ENCODE measurements around the gene DDO. TPM values are rescaled to one million over a fixed set of nuclear protein-coding genes. Genes with fewer than 3 reads are reported as not detected.

Gene DDO
- total and polyA plus RNA-seq, 2 of the 8 experiments (the other 6 are each of a cell fraction or from before 2014, with no cell fraction given), result not detected

DNA sequence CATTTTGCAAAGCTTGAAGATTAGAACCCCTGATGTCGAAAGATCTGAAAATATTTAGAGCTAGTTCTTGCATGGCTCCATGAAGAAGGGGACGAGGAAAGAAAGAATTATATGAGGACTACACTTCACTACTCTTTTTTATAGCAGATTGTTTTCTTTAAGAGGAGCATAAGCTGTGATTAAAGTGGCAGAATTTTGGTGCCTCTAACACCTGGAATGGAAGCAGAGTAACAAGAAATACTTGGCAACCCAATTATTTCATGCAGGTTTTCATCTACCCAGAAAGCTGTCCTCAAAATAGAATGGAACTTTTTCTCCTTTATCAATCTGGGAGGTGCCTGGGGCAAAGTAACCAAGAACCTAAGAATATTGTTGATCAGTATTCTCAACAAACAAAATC is 61.2 kb downstream of the DDO start:
- Histone ChIP-seq H4K5ac (ENCODE audit: insufficient read length, low read depth, low read length) (no peak overlapping the region), H2BK12ac (ENCODE audit: low read depth, low read length) (no peak overlapping the region), H3K27ac (ENCODE audit: low read depth, low read length) (no peak overlapping the region), H3K36me3 (ENCODE audit: control insufficient read depth in 2 of 4, insufficient read depth in 4 of 4, low read length in 3 of 4) (no peaks in the 10 kb centered on the region), H3K4me3 (ENCODE audit: extremely low read depth in 1 of 4, insufficient read depth in 2 of 4, low read depth in 3 of 4, low read length in 4 of 4) (no peak overlapping the region), H3K14ac (ENCODE audit: insufficient read length) (no peak overlapping the region), H3K27me3 (replicated peaks in 1 of 4; ENCODE audit: control insufficient read depth in 3 of 4, extremely low read depth in 1 of 4, insufficient read depth in 3 of 4, low read length in 3 of 4) (peaks cover 6 to 24% (median 18%) of the 10 kb centered on the region in 4 experiments), H3K79me2 (ENCODE audit: control insufficient read depth in 1 of 2, insufficient read depth in 2 of 2, low read length in 2 of 2) (no peaks in the 10 kb centered on the region), H3K4me2 (ENCODE audit: insufficient read depth in 1 of 2, low read depth in 2 of 2, low read length in 2 of 2) (no peak overlapping the region), H3K79me1 (ENCODE audit: low read depth, low read length) (no peaks in the 10 kb centered on the region), H3K18ac (ENCODE audit: extremely low read depth, low read length) (no peak overlapping the region), H4K20me1 (replicated peaks in 1 of 2; ENCODE audit: control insufficient read depth in 1 of 2, insufficient read depth in 2 of 2, low read length in 2 of 2) (no peaks in the 10 kb centered on the region), H3K9ac (replicated peaks in 1 of 4; ENCODE audit: extremely low read depth in 1 of 4, low read depth in 3 of 4, low read length in 3 of 4) (no peak overlapping the region), H3K23me2 (ENCODE audit: low read depth, low read length) (peaks cover 4% of the 10 kb centered on the region; the same call in 1 of the 2 replicates), H2AK5ac (ENCODE audit: low read depth, low read length) (no peak overlapping the region), H3K23ac (ENCODE audit: insufficient read length) (no peak overlapping the region), H3K9me3 (ENCODE audit: insufficient read depth in 2 of 2, low read depth in 1 of 2, low read length in 1 of 2) (no peaks in the 10 kb centered on the region), H2AFZ (ENCODE audit: low read length) (no peak overlapping the region), H3K56ac (replicated peaks; ENCODE audit: insufficient read length, low read depth, low read length) (no peak overlapping the region), H2BK20ac (ENCODE audit: low read length) (no peak overlapping the region), H4K91ac (replicated peaks; ENCODE audit: insufficient read length, low read length) (no peak overlapping the region), H3K4ac (replicated peaks; ENCODE audit: insufficient read length, low read depth, low read length) (no peak overlapping the region), H2BK5ac (ENCODE audit: low read depth, low read length) (no peak overlapping the region), H3K4me1 (replicated peaks in 1 of 4; ENCODE audit: control insufficient read depth in 3 of 4, insufficient read depth in 4 of 4, low read length in 3 of 4) (peaks cover 13 to 27% (median 23%) of the 10 kb centered on the region in 4 experiments), H2BK15ac (ENCODE audit: low read length) (no peak overlapping the region), H4K8ac (ENCODE audit: extremely low read depth, insufficient read depth, low read length) (no peak overlapping the region), H2BK120ac (replicated peaks; ENCODE audit: low read depth, low read length) (no peak overlapping the region)
- FAIRE-seq (no peak), DNase-seq (ENCODE audit: low read depth in 1 of 2, low spot score in 2 of 2) (no peak)
- TF ChIP-seq JUN (IDR thresholded peaks at IDR 0.05; ENCODE audit: low read depth, low read length), result no peak
- TF ChIP-seq CBX5 (IDR thresholded peaks at IDR 0.05; ENCODE audit: low read depth, low read length), result no peak
- no peak for TF ChIP-seq RAD21 (IDR thresholded peaks at IDR 0.05 in 1 of 2, conservative IDR thresholded peaks at IDR 0.05 in 1 of 2; ENCODE audit: low read depth in 2 of 2, low read length in 2 of 2)
- TF ChIP-seq POLR2AphosphoS5 (IDR thresholded peaks at IDR 0.05; ENCODE audit: low read depth, low read length), result no peak
- no peak for TF ChIP-seq SIRT6 (IDR thresholded peaks at IDR 0.05; ENCODE audit: low read length)
- no peak for TF ChIP-seq RBBP5 (IDR thresholded peaks at IDR 0.05; ENCODE audit: borderline replicate concordance, low read depth, low read length)
- no peak for TF ChIP-seq BRCA1 (IDR thresholded peaks at IDR 0.05; ENCODE audit: low read depth, low read length)
- TF ChIP-seq BCL11A (IDR thresholded peaks at IDR 0.05; ENCODE audit: low read depth in 2 of 2, low read length in 2 of 2), result no peak
- no peak for TF ChIP-seq TCF12 (IDR thresholded peaks at IDR 0.05; ENCODE audit: low read depth, low read length)
- TF ChIP-seq CBX8 (IDR thresholded peaks at IDR 0.05; ENCODE audit: borderline replicate concordance, low read depth, low read length), result no peak
- no peak for TF ChIP-seq FOSL1 (IDR thresholded peaks at IDR 0.05; ENCODE audit: insufficient read depth, low read depth, low read length)
- TF ChIP-seq EZH2 (IDR thresholded peaks at IDR 0.05; ENCODE audit: low read depth, low read length, severe bottlenecking), result no peak
- TF ChIP-seq CREB1 (IDR thresholded peaks at IDR 0.05), result no peak
- no peak for TF ChIP-seq TBP (IDR thresholded peaks at IDR 0.05; ENCODE audit: low read depth, low read length)
- 92% methylated on average over 2 of the region's 2 CpGs; no CpG with 5 or more reads in 1 of the 2 experiments for WGBS, 2 experiments (ENCODE audit: extremely low coverage in 1 of 2, insufficient coverage in 1 of 2, insufficient read length in 1 of 2, insufficient replicate concordance in 2 of 2, low coverage in 1 of 2, low lambda C conversion rate in 2 of 2, missing lambda C conversion rate in 1 of 2)
- CTCF ChIA-PET (ENCODE audit: partially characterized antibody), result interaction anchor here (0.7 to 3.4 kb wide), 6 partner anchors 9 to 37 kb away, joined by 3 to 18 read pairs (median 4); no protein-coding TSS in a partner anchor
- POLR2A ChIA-PET (ENCODE audit: partially characterized antibody), result interaction anchor here (1.0 kb wide), 2 partner anchors 28 to 174 kb away, joined by 3 read pairs; partner anchors contain the start of gene CDC40
